ENCODE measurements around the gene GOLIM4. TPM values are rescaled to one million over a fixed set of nuclear protein-coding genes. Genes with fewer than 3 reads are reported as not detected.
"Not testable (repeated sequence)": the region's sequence is repeated elsewhere in the genome, so short reads cannot be mapped to it uniquely, and the experiment has no call there.

The GOLIM4 gene
- total and polyA plus RNA-seq, 2 experiments from 2014 or later: 34.4 to 50.5 TPM

- not testable (repeated sequence) for DNase-seq (ENCODE audit: low spot score); H2AFZ ChIP-seq; H3K27ac ChIP-seq (ENCODE audit: low read depth); H3K27ac Mint-ChIP-seq; H3F3A ChIP-seq (replicated peaks; ENCODE audit: low read depth); H3K4me1 Mint-ChIP-seq; H3K27me3 Mint-ChIP-seq (ENCODE audit: insufficient read depth, low read depth, poor library complexity); H3K36me3 ChIP-seq (ENCODE audit: insufficient read depth); H4K20me1 ChIP-seq (replicated peaks; ENCODE audit: insufficient read depth); H3K4me3 Mint-ChIP-seq; H3K4me2 ChIP-seq; H3K27me3 ChIP-seq (ENCODE audit: insufficient read depth); H3K4me3 ChIP-seq; H3K9me2 ChIP-seq (ENCODE audit: insufficient read depth); H3K79me2 ChIP-seq (replicated peaks; ENCODE audit: insufficient read depth); H3K4me1 ChIP-seq (ENCODE audit: insufficient read depth); ATAC-seq
- Mint-ChIP-seq H3K9me3 (peaks cover 36% of the 10 kb centered on the region), H3K36me3 (ENCODE audit: low read depth) (peaks cover 12% of the 10 kb centered on the region; the same call in 2 of the 3 replicates)
Observed at GRCh38 chr3:168130250-168130649, 34.5 kb upstream of the GOLIM4 start.

- not testable (repeated sequence) for H2AFZ ChIP-seq; H3K27ac ChIP-seq (ENCODE audit: low read depth)
Observed at GRCh38 chr3:168128463-168128862, 32.7 kb upstream of the GOLIM4 start.

GRCh38 chr3:168127466-168127865, 31.7 kb upstream of the GOLIM4 start:
- 0 out of 2 replicates have a peak, but pooled peaks cover 4% of the 10 kb centered on the region for H3K9me2 ChIP-seq (ENCODE audit: insufficient read depth)
- DNase-seq (ENCODE audit: low spot score) (no peak), ATAC-seq (no peak)
- H3K36me3 ChIP-seq (ENCODE audit: insufficient read depth): 0 out of 2 replicates have a peak, but pooled peaks cover 3% of the 10 kb centered on the region
- H3K27me3 Mint-ChIP-seq (ENCODE audit: insufficient read depth, low read depth, poor library complexity): no peaks in the 10 kb centered on the region
- H3K79me2 ChIP-seq (replicated peaks; ENCODE audit: insufficient read depth): no peaks in the 10 kb centered on the region
- no peak overlapping the region for H3K4me3 ChIP-seq
- H3K4me1 Mint-ChIP-seq: peaks cover 5% of the 10 kb centered on the region; the same call in 2 of the 3 replicates
- H3K4me2 ChIP-seq: no peak overlapping the region
- H4K20me1 ChIP-seq (replicated peaks; ENCODE audit: insufficient read depth): no peaks in the 10 kb centered on the region
- TF ChIP-seq ETS1 (IDR thresholded peaks at IDR 0.05): no peak
- TF ChIP-seq STAT1 (IDR thresholded peaks at IDR 0.05; ENCODE audit: unreplicated experiment): no peak
- no peak for TF ChIP-seq NANOG (IDR thresholded peaks at IDR 0.05; ENCODE audit: borderline replicate concordance)
- TF ChIP-seq POLR2AphosphoS5 (IDR thresholded peaks at IDR 0.05; ENCODE audit: low read depth): no peak
- H3K36me3 Mint-ChIP-seq (ENCODE audit: low read depth): peaks cover 12% of the 10 kb centered on the region; the same call in 2 of the 3 replicates
- no peak overlapping the region for H2AFZ ChIP-seq
- no peaks in the 10 kb centered on the region for H3K4me1 ChIP-seq (ENCODE audit: insufficient read depth)
- no peak overlapping the region for H3K4me3 Mint-ChIP-seq
- H3K27ac ChIP-seq (ENCODE audit: low read depth): no peak overlapping the region
- peaks cover 36% of the 10 kb centered on the region for H3K9me3 Mint-ChIP-seq
- no peak overlapping the region for H3K27ac Mint-ChIP-seq
- no peaks in the 10 kb centered on the region for H3F3A ChIP-seq (replicated peaks; ENCODE audit: low read depth)
- H3K27me3 ChIP-seq (ENCODE audit: insufficient read depth): no peaks in the 10 kb centered on the region

More at GRCh38 chr3:168128463-168128862, 32.7 kb upstream of the GOLIM4 start:
- not testable (repeated sequence) for H3K79me2 ChIP-seq (replicated peaks; ENCODE audit: insufficient read depth); H3K27me3 Mint-ChIP-seq (ENCODE audit: insufficient read depth, low read depth, poor library complexity); DNase-seq (ENCODE audit: low spot score); H3K27ac Mint-ChIP-seq; ATAC-seq; H3K27me3 ChIP-seq (ENCODE audit: insufficient read depth); H3K4me1 ChIP-seq (ENCODE audit: insufficient read depth); H3K4me2 ChIP-seq; H3F3A ChIP-seq (replicated peaks; ENCODE audit: low read depth); H3K4me3 ChIP-seq; H3K4me3 Mint-ChIP-seq; H4K20me1 ChIP-seq (replicated peaks; ENCODE audit: insufficient read depth); H3K4me1 Mint-ChIP-seq; H3K36me3 ChIP-seq (ENCODE audit: insufficient read depth); H3K9me2 ChIP-seq (ENCODE audit: insufficient read depth)
- Mint-ChIP-seq H3K36me3 (ENCODE audit: low read depth) (peaks cover 12% of the 10 kb centered on the region; the same call in 2 of the 3 replicates), H3K9me3 (peaks cover 36% of the 10 kb centered on the region)

GRCh38 chr3:168124791-168125190, 29.1 kb upstream of the GOLIM4 start:
- H3K27ac ChIP-seq (ENCODE audit: low read depth): no peak overlapping the region
- Mint-ChIP-seq H3K36me3 (ENCODE audit: low read depth) (peaks cover 12% of the 10 kb centered on the region; the same call in 2 of the 3 replicates), H3K9me3 (peaks cover 36% of the 10 kb centered on the region), H3K4me1 (peaks cover 5% of the 10 kb centered on the region; the same call in 2 of the 3 replicates), H3K4me3 (no peak overlapping the region), H3K27ac (no peak overlapping the region), H3K27me3 (ENCODE audit: insufficient read depth, low read depth, poor library complexity) (no peaks in the 10 kb centered on the region)
- H3K4me3 ChIP-seq: no peak overlapping the region
- 0 out of 2 replicates have a peak, but pooled peaks cover 3% of the 10 kb centered on the region for H3K36me3 ChIP-seq (ENCODE audit: insufficient read depth)
- no peak for DNase-seq (ENCODE audit: low spot score)
- H3K79me2 ChIP-seq (replicated peaks; ENCODE audit: insufficient read depth): no peaks in the 10 kb centered on the region
- H3K9me2 ChIP-seq (ENCODE audit: insufficient read depth): 0 out of 2 replicates have a peak, but pooled peaks cover 4% of the 10 kb centered on the region
- H4K20me1 ChIP-seq (replicated peaks; ENCODE audit: insufficient read depth): no peaks in the 10 kb centered on the region
- no peak overlapping the region for H3K4me2 ChIP-seq
- no peaks in the 10 kb centered on the region for H3F3A ChIP-seq (replicated peaks; ENCODE audit: low read depth)
- no peak for ATAC-seq
- H3K4me1 ChIP-seq (ENCODE audit: insufficient read depth): no peaks in the 10 kb centered on the region
- no peaks in the 10 kb centered on the region for H3K27me3 ChIP-seq (ENCODE audit: insufficient read depth)
- TF ChIP-seq POLR2AphosphoS5 (IDR thresholded peaks at IDR 0.05; ENCODE audit: low read depth) (no peak), JUNB (IDR thresholded peaks at IDR 0.05; ENCODE audit: unreplicated experiment) (no peak), ETS1 (IDR thresholded peaks at IDR 0.05) (no peak), CTCF (conservative IDR thresholded peaks at IDR 0.05; ENCODE audit: low read depth in 2 of 2) (no peak), EZH2phosphoT487 (IDR thresholded peaks at IDR 0.05; ENCODE audit: unreplicated experiment) (no peak), ZNF331 (CRISPR knock-in tag; IDR thresholded peaks at IDR 0.05; ENCODE audit: low read depth) (no peak), EZH2 (IDR thresholded peaks at IDR 0.05; ENCODE audit: low read depth, unreplicated experiment) (no peak), NANOG (IDR thresholded peaks at IDR 0.05; ENCODE audit: borderline replicate concordance) (no peak), STAT1 (IDR thresholded peaks at IDR 0.05; ENCODE audit: unreplicated experiment) (no peak)
- H2AFZ ChIP-seq: no peak overlapping the region
